SK-N-SH (cell line): Measurements from ENCODE around the gene PARN. TPM values are rescaled to one million over a fixed set of nuclear protein-coding genes. Genes with fewer than 3 reads are reported as not detected.

ENCODE experiments used
- CTCF ChIA-PET: fragments of 300-600, 350-600 bp; formaldehyde crosslinking; extraction: SDS; loops from one replicate; lab custom pipeline; 2021; lab: Yijun Ruan, JAX
- POLR2A ChIA-PET: fragments of 350-600 bp; sonication (Branson Sonifier 250); formaldehyde crosslinking; extraction: SDS; loops from one replicate; lab custom pipeline; 2020; ENCODE audit warnings: antibody characterized with exemption, inconsistent platforms; lab: Yijun Ruan, JAX
- DNase-seq: peaks from one replicate; pipeline ENCODE4 v3.0.0; 2012
- H2AFZ ChIP-seq: fragments of 200-600 bp; sonication (generic); 2 replicates; pipeline ENCODE4 v1.8.1; 2016; ENCODE audit warnings: antibody characterized with exemption, mild to moderate bottlenecking, low read depth
- H3F3A ChIP-seq: fragments of 200-600 bp; sonication (generic); replicated peaks from 2 replicates; pipeline ENCODE3; 2016; ENCODE audit warnings: antibody characterized with exemption, mild to moderate bottlenecking; ENCODE audit not compliant: insufficient read depth
- H3K27ac ChIP-seq, 2 experiments: fragments of 200-500 bp in 1 of 2; fragments of 200-600 bp in 1 of 2; sonication (Bioruptor generic) in 1 of 2; sonication (generic), shearing (Covaris generic) in 1 of 2; 2 replicates each; pipeline versions ENCODE4 v1.5.1 to v1.6.1; 2014 to 2016; ENCODE audit warnings: low read depth in 2 of 2, inconsistent platforms in 1 of 2, low read length in 1 of 2, mild to moderate bottlenecking in 1 of 2, mixed read lengths in 1 of 2
- H3K27me3 ChIP-seq: fragments of 200-600 bp; sonication (generic), shearing (Covaris generic); 2 replicates; pipeline ENCODE4 v1.6.1; 2016; ENCODE audit warnings: mixed run types; ENCODE audit not compliant: insufficient read depth
- H3K36me3 ChIP-seq, 2 experiments: fragments of 200-500 bp in 1 of 2; fragments of 200-600 bp in 1 of 2; sonication (Bioruptor generic) in 1 of 2; sonication (generic) in 1 of 2; replicated peaks in 1 of 2; 2 replicates each; pipeline versions ENCODE3 to v1.5.1; 2014 to 2016; ENCODE audit warnings: low read length in 1 of 2, mild to moderate bottlenecking in 1 of 2; ENCODE audit not compliant: insufficient read depth in 2 of 2, control insufficient read depth in 1 of 2
- H3K4me1 ChIP-seq, 2 experiments: fragments of 200-500 bp in 1 of 2; fragments of 200-600 bp in 1 of 2; sonication (Bioruptor generic) in 1 of 2; sonication (generic), shearing (Covaris generic) in 1 of 2; 2 replicates each; pipeline versions ENCODE4 v1.5.1 to v1.6.1; 2014 to 2016; ENCODE audit warnings: low read depth in 1 of 2, low read length in 1 of 2, mixed run types in 1 of 2; ENCODE audit not compliant: insufficient read depth in 2 of 2, control insufficient read depth in 1 of 2
- H3K4me2 ChIP-seq: fragments of 200-600 bp; sonication (generic), shearing (Covaris generic); 2 replicates; pipeline ENCODE4 v1.6.1; 2017; ENCODE audit warnings: mixed run types
- H3K4me3 ChIP-seq, 2 experiments: fragments of 200-500 bp in 1 of 2; fragments of 200-600 bp in 1 of 2; sonication (Bioruptor generic) in 1 of 2; sonication (generic), shearing (Covaris generic) in 1 of 2; 2 replicates each; pipeline versions ENCODE4 v1.5.1 to v1.8.1; 2014 to 2016; ENCODE audit warnings: low read depth in 2 of 2, inconsistent platforms in 1 of 2, low read length in 1 of 2, mild to moderate bottlenecking in 1 of 2, mixed read lengths in 1 of 2, moderate library complexity in 1 of 2
- H3K79me2 ChIP-seq: fragments of 200-600 bp; sonication (generic); 2 replicates; pipeline ENCODE4 v1.8.1; 2017; ENCODE audit warnings: mild to moderate bottlenecking; ENCODE audit not compliant: insufficient read depth
- H3K9ac ChIP-seq: fragments of 200-600 bp; sonication (generic); 2 replicates; pipeline ENCODE4 v1.6.1; 2017; ENCODE audit warnings: mixed run types
- H3K9me2 ChIP-seq: fragments of 200-600 bp; sonication (generic); 2 replicates; pipeline ENCODE4 v1.6.1; 2017; ENCODE audit warnings: mixed run types
- H3K9me3 ChIP-seq: fragments of 200-600 bp; sonication (generic); 2 replicates; pipeline ENCODE4 v1.6.1; 2017; ENCODE audit warnings: mixed run types, mild to moderate bottlenecking, moderate library complexity
- H4K20me1 ChIP-seq: fragments of 200-600 bp; sonication (generic); 2 replicates; pipeline ENCODE4 v1.6.1; 2017; ENCODE audit warnings: mild to moderate bottlenecking, mixed run types; ENCODE audit not compliant: insufficient read depth
- EP300 ChIP-seq, 2 experiments: IDR thresholded peaks; 2 replicates each; pipeline versions ENCODE4 v1.4.0 to v1.6.1; 2012; ENCODE audit warnings: borderline replicate concordance in 1 of 2, low read depth in 1 of 2, low read length in 1 of 2
- EZH2phosphoT487 ChIP-seq: fragments of 200-600 bp; sonication (generic); IDR thresholded peaks from 2 replicates; pipeline ENCODE4 v1.6.1; 2017; ENCODE audit warnings: low read depth, mixed run types, mild to moderate bottlenecking, antibody characterized with exemption, moderate library complexity, borderline replicate concordance
- FOXJ3 ChIP-seq: sonication (generic); formaldehyde crosslinking; IDR thresholded peaks from 2 replicates; pipeline ENCODE4 v1.5.1; 2020; ENCODE audit warnings: mild to moderate bottlenecking, missing genetic modification reagents
- FOXM1 ChIP-seq: IDR thresholded peaks from 2 replicates; pipeline ENCODE4 v1.4.0; 2012; ENCODE audit warnings: low read depth, mild to moderate bottlenecking
- IRF3 ChIP-seq: fragments of 150-350 bp; IDR thresholded peaks from 2 replicates; pipeline ENCODE4 v1.6.1; 2016; ENCODE audit warnings: mild to moderate bottlenecking, low read depth, low read length
- MAX ChIP-seq: IDR thresholded peaks from 2 replicates; pipeline ENCODE4 v1.4.0; 2012; ENCODE audit warnings: low read depth
- NFIC ChIP-seq: IDR thresholded peaks from 2 replicates; pipeline ENCODE4 v1.4.0; 2012; ENCODE audit warnings: borderline replicate concordance
- NRF1 ChIP-seq: IDR thresholded peaks from 2 replicates; pipeline ENCODE4 v1.6.1; 2012; ENCODE audit warnings: low read depth, mild to moderate bottlenecking, low read length
- PBX3 ChIP-seq: IDR thresholded peaks from 2 replicates; pipeline ENCODE4; 2012
- REST ChIP-seq: IDR thresholded peaks from 2 replicates; pipeline ENCODE4 v1.6.1; 2012; ENCODE audit warnings: mild to moderate bottlenecking, low read depth, low read length, moderate library complexity
- TAF1 ChIP-seq: IDR thresholded peaks from 2 replicates; pipeline ENCODE4 v1.6.1; 2012; ENCODE audit warnings: low read depth, mild to moderate bottlenecking, low read length, moderate library complexity, borderline replicate concordance
- TEAD4 ChIP-seq: IDR thresholded peaks from 2 replicates; pipeline ENCODE4 v1.4.0; 2012; ENCODE audit warnings: mild to moderate bottlenecking, borderline replicate concordance; ENCODE audit not compliant: insufficient read depth
- YY1 ChIP-seq: IDR thresholded peaks from 2 replicates; pipeline ENCODE4 v1.4.0; 2012; ENCODE audit warnings: low read depth, mild to moderate bottlenecking
- ZBTB33 ChIP-seq: IDR thresholded peaks from 2 replicates; pipeline ENCODE4 v1.4.0; 2012; ENCODE audit warnings: low read depth, borderline replicate concordance
- WGBS: methylation state at CpG from one replicate; pipeline ENCODE4 v1.1.6; 2017; ENCODE audit warnings: low lambda C conversion rate; 5-methylcytosine and 5-hydroxymethylcytosine counted together
- polyA plus RNA-seq, 3 experiments: library from polyadenylated mRNA; depleted of rRNA; stranded (reverse); fragments of >200 nt; gene quantifications; 2 replicates each; pipeline ENCODE4 v1.2.3, GENCODE V29; 2012

The PARN gene
- polyA plus RNA-seq, 1 of the 3 experiments (the other 2 are of a cell fraction): 20.5 TPM

GRCh38 chr16:14635395-14636165, 5.5 kb upstream of the PARN start:
- Histone ChIP-seq H3F3A (peaks cover 8% of the 10 kb centered on the region), H3K27me3 (no peaks in the 10 kb centered on the region), H3K9me3 (no peaks in the 10 kb centered on the region), H3K9me2 (no peaks in the 10 kb centered on the region), H3K4me1 (peaks cover 8 to 9% of the 10 kb centered on the region in 2 experiments; a peak in 2 of 4 replicates), H3K36me3 (peaks cover 4 to 36% of the 10 kb centered on the region in 2 experiments), H4K20me1 (peaks cover 71% of the 10 kb centered on the region), H3K27ac (no peak overlapping the region), H3K4me3 (no peak overlapping the region), H3K9ac (no peak overlapping the region), H3K4me2 (0 out of 2 replicates have a peak overlapping the region, but pooled peaks have one; percentile 96), H2AFZ (no peak overlapping the region), H3K79me2 (peaks cover 79% of the 10 kb centered on the region)
- CTCF ChIA-PET: interaction anchor here (0.7 kb wide), 1 partner anchor 11 kb away, joined by 3 read pairs; no protein-coding TSS in a partner anchor
- POLR2A ChIA-PET: interaction anchor here (0.6 kb wide), 1 partner anchor 33 kb away, joined by 7 read pairs; no protein-coding TSS in a partner anchor
- no peak for DNase-seq
- 87% methylated on average over 12 of the region's 12 CpGs for WGBS
- no peak for TF ChIP-seq TAF1
- no peak for TF ChIP-seq FOXJ3
- no peak for TF ChIP-seq NRF1
- TF ChIP-seq ZBTB33: no peak
- TF ChIP-seq IRF3: no peak
- TF ChIP-seq YY1: no peak
- TF ChIP-seq EZH2phosphoT487: no peak
- no peak for TF ChIP-seq NFIC
- no peak for TF ChIP-seq TEAD4
- no peak for TF ChIP-seq MAX
- no peak for TF ChIP-seq FOXM1
- TF ChIP-seq REST: no peak
- no peak for TF ChIP-seq EP300 (IDR thresholded peaks at IDR 0.05; ENCODE audit: borderline replicate concordance in 1 of 2, low read depth in 1 of 2, low read length in 1 of 2)
- no peak for TF ChIP-seq PBX3
